ENCODE measurements around the gene ENTPD2. TPM values are rescaled to one million over a fixed set of nuclear protein-coding genes. Genes with fewer than 3 reads are reported as not detected.

Gene ENTPD2
- total RNA-seq, 4 donors from 2014 or later = 2.4 to 11.5 TPM; not detected in 2

GRCh38 chr9:137087409-137087925 lies 33.6 kb upstream of the ENTPD2 start:
- intact Hi-C loops (cut with DNase I; ENCODE audit: low total_unique reads) = no loop called here
- DNase-seq = no peak
- H3K4me1 ChIP-seq = peaks cover 0 to 5% of the 10 kb centered on the region in 2 donors
- H3K9me3 ChIP-seq = no peaks in the 10 kb centered on the region
- peak overlapping the region; percentile 35 to 67 for H3K4me3 ChIP-seq
- no peaks in the 10 kb centered on the region for H3K27me3 ChIP-seq
- no peaks in the 10 kb centered on the region for H3K36me3 ChIP-seq
- TF ChIP-seq POLR2A (IDR thresholded peaks at IDR 0.05) (no peak), CTCF (IDR thresholded peaks at IDR 0.05) (no peak)
- H3K27ac ChIP-seq = peak overlapping the region; percentile 74 to 82

GRCh38 chr9:137086531-137087408 lies 32.9 kb upstream of the ENTPD2 start, which contains the start of gene MAN1B1:
MAN1B1 (plus strand) TSS chr9:137086985; CDS start chr9:137087000, 15 bp downstream.
- Histone ChIP-seq H3K36me3 (no peaks in the 10 kb centered on the region), H3K27ac (peak within 1 kb of the TSS; percentile 74 to 82), H3K9me3 (no peaks in the 10 kb centered on the region), H3K4me3 (peak within 1 kb of the TSS; percentile 35 to 67), H3K4me1 (peaks cover 0 to 5% of the 10 kb centered on the region in 2 donors), H3K27me3 (no peaks in the 10 kb centered on the region)
- TF ChIP-seq POLR2A (IDR thresholded peaks at IDR 0.05) (peak; percentile 79 to 86), CTCF (IDR thresholded peaks at IDR 0.05) (peak in 1 of 4 experiments; percentile 39)
- intact Hi-C loops (cut with DNase I; ENCODE audit: low total_unique reads) = no loop called here
- peak; percentile 98 for DNase-seq

GRCh38 chr9:137085920-137086530 lies 32.2 kb upstream of the ENTPD2 start:
- Histone ChIP-seq H3K9me3 (no peaks in the 10 kb centered on the region), H3K27ac (peak overlapping the region; percentile 64 to 82), H3K4me3 (peak overlapping the region; percentile 35 to 67), H3K36me3 (no peaks in the 10 kb centered on the region), H3K4me1 (peaks cover 0 to 5% of the 10 kb centered on the region in 2 donors), H3K27me3 (no peaks in the 10 kb centered on the region)
- no peak for TF ChIP-seq CTCF (IDR thresholded peaks at IDR 0.05)
- TF ChIP-seq POLR2A (IDR thresholded peaks at IDR 0.05) = no peak
- DNase-seq = no peak
- intact Hi-C loops (cut with DNase I; ENCODE audit: low total_unique reads) = no loop called here

GRCh38 chr9:137084526-137084925 lies 30.7 kb upstream of the ENTPD2 start:
- Histone ChIP-seq H3K27me3 (no peaks in the 10 kb centered on the region), H3K36me3 (no peaks in the 10 kb centered on the region), H3K27ac (no peak overlapping the region), H3K4me3 (no peak overlapping the region), H3K9me3 (no peaks in the 10 kb centered on the region), H3K4me1 (peaks cover 0 to 5% of the 10 kb centered on the region in 2 donors)
- peak in 1 of 2 donors; percentile 16 for DNase-seq
- intact Hi-C loops (cut with DNase I; ENCODE audit: low total_unique reads) = no loop called here
- TF ChIP-seq CTCF (IDR thresholded peaks at IDR 0.05) (no peak), POLR2A (IDR thresholded peaks at IDR 0.05) (no peak)

Data from uterus (tissue), 4 donors.